MM.1S (cell line): ENCODE results near the gene RNF123.
A peak's percentile ranks its signal among the peaks of the same experiment; 100 is the strongest.

Experiments
- DNase-seq: peaks from one replicate; pipeline ENCODE4 v3.0.0-alpha.2; 2015
- H2AFZ ChIP-seq: fragments of 300-600 bp; sonication (generic); 2 replicates; pipeline ENCODE4 v1.6.0; 2016; ENCODE audit warnings: antibody characterized with exemption, low read length
- H3F3A ChIP-seq: fragments of 300-600 bp; sonication (generic); 2 replicates; pipeline ENCODE4 v1.6.1; 2016; ENCODE audit warnings: mild to moderate bottlenecking, antibody characterized with exemption, low read length, moderate library complexity, mixed read lengths; ENCODE audit not compliant: insufficient read depth
- H3K27ac ChIP-seq: fragments of 300-600 bp; sonication (generic); 2 replicates; pipeline ENCODE4 v1.5.1; 2016; ENCODE audit warnings: mild to moderate bottlenecking, low read length
- H3K27me3 ChIP-seq: fragments of 300-600 bp; sonication (generic); replicated peaks from 2 replicates; pipeline ENCODE4 v1.6.0; 2016; ENCODE audit warnings: low read length; ENCODE audit not compliant: insufficient read depth
- H3K36me3 ChIP-seq: fragments of 300-600 bp; sonication (generic); replicated peaks from 2 replicates; pipeline ENCODE4 v1.6.1; 2016; ENCODE audit warnings: mild to moderate bottlenecking, low read length, mixed read lengths; ENCODE audit not compliant: insufficient read depth
- H3K4me1 ChIP-seq: fragments of 300-600 bp; sonication (generic); 2 replicates; pipeline ENCODE4 v1.6.1; 2016; ENCODE audit warnings: low read length, mixed read lengths
- H3K4me2 ChIP-seq: fragments of 300-600 bp; sonication (generic); 2 replicates; pipeline ENCODE4 v1.6.0; 2016; ENCODE audit warnings: low read depth, low read length
- H3K4me3 ChIP-seq: fragments of 300-600 bp; sonication (generic); 2 replicates; pipeline ENCODE4 v1.5.1; 2016; ENCODE audit warnings: low read length, mixed read lengths
- H3K79me2 ChIP-seq: fragments of 300-600 bp; sonication (generic); 2 replicates; pipeline ENCODE4 v1.6.1; 2016; ENCODE audit warnings: mixed run types, low read length, mixed read lengths
- H3K9ac ChIP-seq: fragments of 300-600 bp; sonication (generic); 2 replicates; pipeline ENCODE4 v1.6.1; 2016; ENCODE audit warnings: low read length, mixed read lengths
- H3K9me2 ChIP-seq: fragments of 300-600 bp; sonication (generic); replicated peaks from 2 replicates; pipeline ENCODE4 v1.6.1; 2016; ENCODE audit warnings: mild to moderate bottlenecking, low read length, mixed read lengths; ENCODE audit not compliant: insufficient read depth
- H3K9me3 ChIP-seq: fragments of 300-600 bp; sonication (generic); replicated peaks from 2 replicates; pipeline ENCODE4 v1.6.1; 2016; ENCODE audit warnings: mild to moderate bottlenecking, low read length, mixed read lengths; ENCODE audit not compliant: insufficient read depth
- H4K20me1 ChIP-seq: fragments of 300-600 bp; sonication (generic); 2 replicates; pipeline ENCODE4 v1.6.1; 2016; ENCODE audit warnings: mild to moderate bottlenecking, low read length, moderate library complexity, mixed read lengths; ENCODE audit not compliant: insufficient read depth
- CTCF ChIP-seq: fragments of 300-600 bp; sonication (generic); IDR thresholded peaks from 2 replicates; pipeline ENCODE4 v1.5.1; 2016; ENCODE audit warnings: antibody characterized with exemption, low read length, mixed read lengths
- EZH2 ChIP-seq: fragments of 300-600 bp; sonication (generic); optimal IDR thresholded peaks from 2 replicates; pipeline ENCODE3; 2017; ENCODE audit warnings: low read depth, mild to moderate bottlenecking, antibody characterized with exemption, low read length, mixed read lengths
- EZH2phosphoT487 ChIP-seq: fragments of 300-600 bp; sonication (generic); IDR thresholded peaks from 2 replicates; pipeline ENCODE4 v1.6.1; 2018; ENCODE audit warnings: antibody characterized with exemption, low read length

Gene RNF123

GRCh38 chr3:49717959-49718857, 28.9 kb downstream of the RNF123 start:
- Histone ChIP-seq H3K4me3 (no peak overlapping the region), H3K36me3 (no peaks in the 10 kb centered on the region), H3K79me2 (peaks cover 23% of the 10 kb centered on the region), H2AFZ (no peak overlapping the region), H3K4me1 (peaks cover 5% of the 10 kb centered on the region), H4K20me1 (no peaks in the 10 kb centered on the region), H3K27ac (no peak overlapping the region), H3F3A (no peaks in the 10 kb centered on the region), H3K27me3 (no peaks in the 10 kb centered on the region), H3K9ac (no peak overlapping the region), H3K9me3 (no peaks in the 10 kb centered on the region), H3K9me2 (no peaks in the 10 kb centered on the region), H3K4me2 (no peak overlapping the region)
- DNase-seq, result no peak
- no peak for TF ChIP-seq EZH2phosphoT487
- TF ChIP-seq CTCF, result no peak
- no peak for TF ChIP-seq EZH2

GRCh38 chr3:49718858-49719213, 29.5 kb downstream of the RNF123 start:
- Histone ChIP-seq H2AFZ (no peak overlapping the region), H3K4me2 (peak overlapping the region; percentile 41; the same call in 1 of the 2 replicates), H3K4me3 (no peak overlapping the region), H4K20me1 (no peaks in the 10 kb centered on the region), H3K9me2 (no peaks in the 10 kb centered on the region), H3K9ac (no peak overlapping the region), H3K27me3 (no peaks in the 10 kb centered on the region), H3K79me2 (peaks cover 29% of the 10 kb centered on the region), H3K27ac (no peak overlapping the region), H3K4me1 (peaks cover 5% of the 10 kb centered on the region), H3K36me3 (no peaks in the 10 kb centered on the region), H3K9me3 (no peaks in the 10 kb centered on the region), H3F3A (peaks cover 4% of the 10 kb centered on the region; the same call in 1 of the 2 replicates)
- TF ChIP-seq EZH2phosphoT487 (no peak), EZH2 (no peak), CTCF (no peak)
- no peak for DNase-seq

DNA sequence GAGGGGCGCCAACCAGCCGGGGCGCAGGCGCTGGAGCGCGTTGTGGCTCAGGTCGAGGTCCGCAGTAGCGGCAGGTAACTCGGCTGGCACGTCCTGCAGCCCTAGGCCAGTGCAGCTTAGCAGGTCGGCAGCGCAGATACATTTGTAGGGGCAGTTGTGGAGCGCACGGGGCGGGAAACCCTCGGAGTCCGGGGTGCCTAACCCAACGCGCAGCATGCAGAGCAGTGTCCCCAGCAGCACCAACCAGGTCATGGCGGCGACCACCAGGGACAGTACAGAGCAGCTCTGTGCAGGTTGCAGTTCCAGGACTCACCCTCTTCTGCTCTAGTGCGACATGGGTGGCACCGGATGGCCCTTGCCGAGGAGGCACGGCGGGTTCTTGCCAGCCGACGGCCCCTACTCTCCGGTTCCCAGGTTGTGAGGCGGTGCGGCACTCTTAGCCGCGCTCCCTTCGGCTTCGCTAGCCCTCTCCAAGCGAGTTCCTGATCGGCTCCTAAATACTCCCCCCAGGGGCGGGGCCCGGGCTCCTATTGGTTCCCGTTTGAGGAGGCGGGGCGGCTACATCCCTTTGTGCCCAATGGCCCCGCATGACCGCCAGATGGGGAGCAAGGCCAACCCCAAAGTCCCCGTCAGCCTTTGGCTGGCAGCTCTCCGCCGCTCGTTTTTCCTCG, 30.0 kb downstream of the RNF123 start, which contains the start of gene AMIGO3:
Gene AMIGO3 (minus strand): TSS at position 471 of the 671 bp plus-strand sequence. CDS start 219 bp downstream, at position 252.
- Histone ChIP-seq H3F3A (peaks cover 6% of the 10 kb centered on the region; the same call in 1 of the 2 replicates), H3K36me3 (no peaks in the 10 kb centered on the region), H3K4me2 (peak within 1 kb of the TSS; percentile 41; the same call in 1 of the 2 replicates), H3K9ac (no peak within 1 kb of the TSS), H3K27me3 (no peaks in the 10 kb centered on the region), H3K9me3 (no peaks in the 10 kb centered on the region), H3K4me1 (peaks cover 5% of the 10 kb centered on the region), H3K79me2 (peaks cover 29% of the 10 kb centered on the region), H2AFZ (no peak within 1 kb of the TSS), H3K27ac (no peak within 1 kb of the TSS), H3K9me2 (no peaks in the 10 kb centered on the region), H4K20me1 (no peaks in the 10 kb centered on the region), H3K4me3 (no peak within 1 kb of the TSS)
- peak; percentile 80 for DNase-seq
- peak; percentile 30 for TF ChIP-seq CTCF
- no peak for TF ChIP-seq EZH2
- TF ChIP-seq EZH2phosphoT487, result no peak
